Measurements from ENCODE around the gene STUB1.

The STUB1 gene

GRCh38 chr16:693766-694165 lies 13.6 kb downstream of the STUB1 start:
- DNase-seq (ENCODE audit: extremely low read depth in 1 of 2, low read depth in 1 of 2), result no peak

GRCh38 chr16:694187-694862 lies 14.1 kb downstream of the STUB1 start:
- DNase-seq (ENCODE audit: extremely low read depth in 1 of 2, low read depth in 1 of 2), result no peak

DNA sequence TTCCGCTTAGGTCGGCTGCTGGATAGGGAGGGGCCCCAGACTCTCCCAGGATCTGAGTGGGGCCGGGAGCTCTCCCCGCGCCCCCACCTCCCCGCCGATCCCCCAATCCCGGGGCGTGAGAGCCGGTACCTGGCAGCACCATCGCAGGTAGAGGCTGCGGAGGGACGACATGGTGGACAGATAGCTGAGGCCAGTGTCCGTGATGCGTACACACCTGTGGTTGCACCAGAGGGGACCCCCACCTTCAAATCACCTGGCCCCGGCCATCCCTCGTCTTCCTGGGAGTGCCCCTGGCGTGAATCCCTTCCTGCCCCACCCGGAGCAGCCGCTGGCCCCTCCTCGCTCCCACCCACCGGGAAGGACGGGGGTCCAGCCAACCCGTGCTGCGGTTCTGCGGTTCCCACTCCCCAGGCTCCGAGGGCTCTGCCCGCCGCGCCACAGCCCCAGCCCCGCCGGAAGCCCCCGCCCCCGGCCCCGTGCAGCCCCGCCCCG lies 14.7 kb downstream of the STUB1 start:
- DNase-seq (ENCODE audit: extremely low read depth in 1 of 2, low read depth in 1 of 2), result no peak

DNA sequence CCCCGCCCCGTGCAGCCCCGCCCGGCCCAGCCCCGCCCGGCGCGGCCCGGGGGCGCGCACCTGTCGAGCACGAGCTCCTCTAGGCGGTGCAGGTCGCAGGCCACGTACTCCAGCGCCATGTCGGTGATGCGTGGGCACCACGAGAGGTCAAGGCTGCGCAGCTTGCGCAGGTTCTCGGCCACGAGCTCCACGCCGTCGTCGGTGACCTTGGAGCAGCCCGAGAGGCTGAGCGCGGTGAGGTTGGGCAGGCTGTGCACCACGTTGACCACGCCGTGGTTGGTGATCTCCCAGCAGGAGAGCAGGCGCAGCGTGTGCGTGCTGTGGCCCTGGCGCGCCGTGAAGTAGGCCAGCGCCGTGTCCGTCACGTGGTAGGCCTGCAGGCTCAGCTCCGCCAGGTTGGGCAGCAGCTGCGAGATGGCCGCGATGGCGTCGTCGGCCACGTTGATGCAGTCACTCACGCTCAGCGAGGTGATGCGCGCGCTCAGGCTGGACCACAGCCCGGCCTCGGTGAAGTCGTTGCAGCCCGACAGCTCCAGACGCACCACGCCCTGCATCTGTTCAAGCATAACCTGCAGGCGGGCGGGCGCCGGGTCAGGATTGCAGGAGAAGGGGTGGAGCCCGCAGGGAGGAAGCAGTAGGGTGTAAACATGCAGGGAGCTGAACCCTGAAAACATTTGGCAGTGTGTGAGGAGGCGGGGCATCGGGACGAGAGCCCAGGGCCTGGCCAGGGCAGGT lies 15.3 kb downstream of the STUB1 start:
- peak in 1 of 2 donors; percentile 56 for DNase-seq (ENCODE audit: extremely low read depth in 1 of 2, low read depth in 1 of 2)

DNA sequence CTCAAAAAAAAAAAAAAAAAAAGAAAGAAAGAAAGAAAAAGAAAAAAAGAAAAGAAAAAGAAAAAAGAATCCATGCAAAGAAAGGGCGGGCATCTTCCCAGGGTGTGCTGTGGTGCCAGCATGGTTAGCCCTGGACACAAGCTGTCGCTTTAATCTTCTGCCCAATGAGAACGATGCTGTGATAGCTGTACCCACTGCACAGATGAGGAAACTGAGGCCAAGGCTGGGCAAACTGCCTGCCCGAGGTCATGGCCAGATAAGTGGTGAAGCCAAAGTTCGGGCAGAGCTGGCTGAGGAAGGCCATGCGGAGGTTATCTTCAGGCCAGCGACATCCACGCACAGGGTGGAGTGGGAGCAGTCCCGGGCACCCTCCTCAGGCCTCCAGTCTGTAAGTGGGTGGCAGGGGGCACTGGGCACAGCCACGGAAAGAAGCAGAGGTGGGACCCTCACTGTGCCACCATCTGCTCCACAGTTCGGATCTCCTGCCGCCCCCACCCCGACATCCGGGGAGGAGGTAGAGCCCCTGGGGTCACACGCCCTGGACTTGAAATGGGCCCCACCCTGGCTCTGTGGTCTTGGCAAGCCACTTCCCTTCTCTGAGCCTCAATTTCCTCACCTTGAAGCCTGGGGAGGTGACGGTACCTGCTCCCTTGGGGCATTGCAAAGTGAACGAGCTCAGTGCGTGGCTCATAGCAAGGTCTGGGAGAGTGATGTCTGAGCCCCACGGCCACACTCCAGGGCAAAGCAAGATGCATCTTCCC lies 18.9 kb downstream of the STUB1 start:
- no peak for DNase-seq (ENCODE audit: extremely low read depth in 1 of 2, low read depth in 1 of 2)

DNA sequence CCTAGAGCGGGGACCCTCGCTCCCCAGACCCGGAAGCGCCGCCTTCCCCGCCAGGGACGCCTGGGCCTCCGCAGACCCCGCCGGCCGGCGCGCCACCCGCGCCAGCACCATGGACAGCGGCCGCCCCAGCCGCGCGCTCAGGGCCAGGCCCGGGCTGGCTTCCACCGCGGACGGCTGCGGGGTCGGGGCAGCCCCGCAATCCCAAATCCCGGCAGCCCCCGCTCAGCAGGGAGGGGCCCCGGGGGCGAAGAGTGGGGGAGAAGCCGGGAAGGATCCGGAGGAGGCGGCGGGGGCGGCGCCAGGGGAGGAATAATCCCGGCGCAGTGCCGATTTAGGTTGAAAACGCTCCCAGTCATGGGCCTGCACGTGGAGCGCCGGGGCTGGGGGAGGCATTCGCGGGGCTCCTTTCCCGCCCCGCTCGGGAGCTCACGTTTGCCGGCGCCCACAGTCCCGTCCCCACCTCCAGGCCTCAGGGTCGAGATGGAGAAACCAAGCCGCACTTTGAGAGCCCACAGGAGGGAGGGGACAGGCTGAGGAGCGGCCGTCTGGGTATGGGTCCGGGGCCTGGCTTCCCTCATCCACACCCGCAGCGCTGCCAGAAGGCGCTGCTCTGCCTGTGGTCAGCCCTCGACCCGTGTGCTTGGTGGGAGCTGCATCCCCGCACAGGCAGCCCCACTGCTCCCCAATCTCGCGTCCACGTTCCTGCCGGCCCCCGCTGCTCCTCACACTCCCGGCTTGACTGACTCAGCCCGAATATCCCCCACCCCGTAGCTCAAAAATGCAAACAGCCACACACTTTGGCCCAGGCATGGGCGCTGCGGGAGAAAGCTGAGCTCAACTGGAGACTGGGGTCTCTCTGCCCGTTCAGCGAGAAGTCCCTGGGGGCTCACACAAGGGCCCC lies 20.7 kb downstream of the STUB1 start:
- DNase-seq (ENCODE audit: extremely low read depth in 1 of 2, low read depth in 1 of 2), result no peak

DNA sequence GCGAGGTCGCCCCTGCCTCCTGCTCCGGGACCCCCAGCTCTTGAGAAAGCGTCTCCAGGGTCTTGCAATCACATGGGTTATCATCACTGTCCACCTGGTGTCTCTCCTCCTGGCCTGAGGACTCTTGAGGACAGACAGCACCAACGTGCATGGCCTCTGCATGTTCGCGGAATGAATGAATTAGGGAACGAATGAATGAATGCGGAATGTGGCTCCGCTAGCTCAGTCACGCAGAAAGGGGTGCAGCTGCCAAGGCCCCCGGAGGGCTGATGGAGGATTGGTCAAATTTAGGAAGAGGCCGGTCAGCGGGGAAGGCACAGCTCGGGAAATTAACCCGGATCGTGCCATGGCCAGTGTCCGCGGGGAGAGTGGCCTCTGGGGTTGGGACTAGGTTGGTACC lies 22.1 kb downstream of the STUB1 start:
- no peak for DNase-seq (ENCODE audit: extremely low read depth in 1 of 2, low read depth in 1 of 2)

- DNase-seq (ENCODE audit: extremely low read depth in 1 of 2, low read depth in 1 of 2), result no peak
These were observed 23.2 kb downstream of the STUB1 start for GRCh38 chr16:703406-703805.

- no peak for DNase-seq (ENCODE audit: extremely low read depth in 1 of 2, low read depth in 1 of 2)
These were observed 23.8 kb downstream of the STUB1 start for GRCh38 chr16:704047-704446.

GRCh38 chr16:704552-705380 lies 24.6 kb downstream of the STUB1 start:
- DNase-seq (ENCODE audit: extremely low read depth in 1 of 2, low read depth in 1 of 2), result no peak

DNA sequence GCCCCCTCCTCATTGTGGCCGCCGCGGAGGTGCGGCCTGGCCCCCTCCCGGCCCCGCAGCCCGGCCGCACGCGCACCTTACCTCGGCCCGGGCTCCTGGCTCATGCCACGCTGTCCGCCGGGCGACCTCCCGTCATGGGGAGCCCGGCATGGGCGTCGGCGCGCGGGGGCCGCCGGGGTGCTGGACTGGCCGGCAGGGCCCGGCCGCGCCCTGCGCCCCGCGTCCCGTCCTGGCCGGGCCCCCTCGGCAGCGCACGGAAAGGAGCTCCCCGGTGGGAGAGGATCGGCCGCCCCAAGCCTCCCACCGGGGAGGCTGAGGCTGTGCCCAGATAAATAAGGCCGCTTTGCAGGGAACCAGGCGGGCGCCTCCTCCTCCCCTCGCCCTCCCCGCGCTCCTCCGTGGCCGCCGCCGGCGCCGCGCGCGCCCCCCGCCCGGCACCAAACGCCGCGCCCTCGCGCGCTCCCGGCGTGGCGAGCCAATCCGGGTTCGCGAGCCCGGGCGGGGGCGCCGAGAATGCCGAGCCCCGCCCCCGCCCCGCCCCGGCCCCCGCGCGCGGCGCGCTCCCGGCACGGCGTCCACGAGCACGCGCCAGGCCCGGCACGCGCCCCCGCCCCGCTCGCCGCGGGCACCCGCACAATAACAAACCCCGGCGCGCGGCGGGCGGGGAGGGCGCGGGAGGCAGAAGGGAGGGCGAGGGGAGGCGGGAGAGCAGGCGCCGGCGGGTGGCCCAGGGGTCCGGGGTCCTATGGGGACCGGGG lies 25.4 kb downstream of the STUB1 start, which contains the start of gene FBXL16:
TSS of gene FBXL16 (minus strand) at position 371 of the 758 bp plus-strand sequence. CDS start 8,396 bp downstream, outside the sequence.
- DNase-seq (ENCODE audit: extremely low read depth in 1 of 2, low read depth in 1 of 2), result no peak

GRCh38 chr16:706189-707061 lies 26.2 kb downstream of the STUB1 start:
- DNase-seq (ENCODE audit: extremely low read depth in 1 of 2, low read depth in 1 of 2), result no peak

DNA sequence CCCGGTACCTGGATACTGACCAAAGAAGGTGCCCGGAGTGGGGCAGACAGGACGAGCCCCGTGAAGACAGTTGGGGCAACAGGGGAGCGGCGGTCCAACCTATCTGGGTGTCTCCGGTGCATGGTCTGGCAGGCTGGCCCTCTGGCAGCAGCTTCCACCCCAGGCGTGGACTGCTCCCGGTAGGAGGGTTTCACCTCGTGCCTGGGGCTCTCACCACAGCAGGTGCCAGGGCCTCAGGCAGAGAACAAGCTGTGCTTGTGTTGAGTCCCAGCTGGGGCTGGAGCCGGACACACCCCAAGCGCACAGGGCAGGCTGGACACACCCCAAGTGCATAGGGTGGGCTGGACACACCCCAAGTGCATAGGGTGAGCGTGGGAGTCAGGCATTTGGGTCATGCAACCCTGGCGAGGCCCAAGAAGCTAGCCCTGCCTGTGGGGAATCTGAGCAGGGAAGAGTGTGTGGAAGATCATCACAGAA lies 26.9 kb downstream of the STUB1 start:
- no peak for DNase-seq (ENCODE audit: extremely low read depth in 1 of 2, low read depth in 1 of 2)

DNA sequence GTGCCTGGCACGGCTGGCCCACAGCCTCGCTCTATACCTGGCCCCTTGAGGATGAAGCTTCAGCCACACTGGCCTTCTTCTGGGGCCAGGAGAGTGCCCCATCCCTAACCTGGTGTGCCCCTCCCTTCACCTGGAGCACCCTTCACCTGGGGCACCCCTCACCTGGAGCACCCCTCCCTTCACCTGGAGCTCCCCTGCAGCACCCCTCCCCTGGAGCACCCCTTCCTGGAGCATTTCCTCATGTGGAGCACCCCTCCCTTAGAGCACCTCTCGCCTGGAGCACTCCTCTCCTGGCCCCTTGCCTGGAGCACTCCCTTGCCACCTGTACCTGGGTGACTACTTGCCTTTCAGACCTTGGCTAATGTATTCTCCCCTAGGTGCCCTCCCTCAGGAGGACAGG lies 27.8 kb downstream of the STUB1 start:
- DNase-seq (ENCODE audit: extremely low read depth in 1 of 2, low read depth in 1 of 2), result no peak

- DNase-seq (ENCODE audit: extremely low read depth in 1 of 2, low read depth in 1 of 2), result no peak
These were observed 28.7 kb downstream of the STUB1 start for GRCh38 chr16:708959-709358.

DNA sequence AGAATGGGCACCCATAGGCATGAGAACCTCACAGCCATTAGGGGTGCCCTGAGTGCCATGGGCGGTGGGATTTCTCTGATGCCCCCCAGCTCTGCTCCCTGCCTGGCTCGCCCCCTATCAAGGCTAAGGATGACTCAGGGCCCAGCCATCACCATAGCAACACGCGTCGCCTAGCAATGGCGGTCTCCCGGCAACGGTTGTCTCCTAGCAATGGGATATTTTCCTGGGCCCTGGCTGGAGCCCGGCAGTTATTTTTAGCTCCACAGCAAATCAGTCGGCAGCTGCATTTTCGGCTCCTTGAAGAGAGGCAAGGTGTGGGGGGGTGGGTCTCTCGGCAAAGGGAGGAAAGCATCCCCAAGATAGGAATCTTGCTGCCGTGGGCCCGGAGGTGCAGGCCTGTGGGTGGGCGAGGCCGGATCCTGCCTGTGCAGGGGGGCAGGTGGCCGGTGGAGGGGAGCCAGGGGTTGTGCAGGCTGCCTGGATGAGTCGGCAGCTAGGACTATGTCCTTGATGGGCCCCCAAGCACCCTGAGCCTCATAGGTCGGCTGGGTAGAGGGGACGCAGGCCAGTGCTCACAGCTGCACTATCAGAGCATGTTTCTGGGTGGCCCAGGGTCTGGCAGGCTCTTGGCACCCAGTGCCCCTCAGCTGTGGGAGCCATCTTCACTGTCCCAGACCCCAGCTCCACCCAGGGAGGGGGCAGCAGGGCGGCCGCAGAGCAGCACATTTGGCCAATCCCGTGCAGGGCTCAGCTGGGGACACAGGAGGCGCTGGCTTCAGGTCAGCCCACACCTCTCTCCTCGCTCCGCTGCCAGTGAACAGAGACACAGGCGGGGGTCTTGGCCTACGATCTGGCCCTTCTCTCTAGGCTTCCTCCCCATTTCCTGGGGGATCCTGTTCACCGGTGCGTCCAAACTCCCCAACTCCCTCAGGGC lies 29.6 kb downstream of the STUB1 start:
- no peak for DNase-seq (ENCODE audit: extremely low read depth in 1 of 2, low read depth in 1 of 2)
